CD4-positive, alpha-beta T cell (primary cell): ENCODE data around the gene CDK4. TPM values are rescaled to one million over a fixed set of nuclear protein-coding genes. Genes with fewer than 3 reads are reported as not detected.

Source experiments
- ATAC-seq: fragments of 200-7000 bp; cut with Tn5 transposase; one replicate; pipeline ENCODE4 v1.10.0; 2022; ENCODE audit warnings: mild to moderate bottlenecking; ENCODE audit not compliant: poor library complexity
- CTCF ChIA-PET: fragments of 350-600 bp; sonication (Branson Sonifier 250); formaldehyde crosslinking; loops from one replicate; lab custom pipeline; 2021; ENCODE audit warnings: antibody characterized with exemption, inconsistent platforms; lab: Charles Lee
- POLR2A ChIA-PET: fragments of 350-600 bp; sonication (Branson Sonifier 250); formaldehyde crosslinking; loops from one replicate; lab custom pipeline; 2021; ENCODE audit warnings: antibody characterized with exemption, inconsistent platforms; lab: Charles Lee
- DNase-seq, 14 experiments: peaks; one replicate each; pipeline ENCODE4 v3.0.0-alpha.2; 2013 to 2020; ENCODE audit warnings: mixed read lengths in 2 of 14
- H3K27ac ChIP-seq, 2 donors: one replicate each; pipeline versions ENCODE4 v1.5.1 to v1.7.0; 2013; ENCODE audit warnings: low read length in 2 of 2, low read depth in 1 of 2, mild to moderate bottlenecking in 1 of 2
- H3K27me3 ChIP-seq, 2 experiments: 1 replicate in 1 of 2; 2 replicates in 1 of 2; pipeline versions ENCODE4 v1.6.1 to v1.7.0; 2013; ENCODE audit warnings: low read length in 2 of 2, control low read depth in 1 of 2, mild to moderate bottlenecking in 1 of 2, moderate library complexity in 1 of 2; ENCODE audit not compliant: insufficient read depth in 2 of 2, control insufficient read depth in 1 of 2
- H3K36me3 ChIP-seq: one replicate; pipeline ENCODE4 v1.6.1; 2013; ENCODE audit warnings: low read length, control low read depth; ENCODE audit not compliant: insufficient read depth
- H3K4me1 ChIP-seq: one replicate; pipeline ENCODE4 v1.6.1; 2013; ENCODE audit warnings: low read length, control low read depth; ENCODE audit not compliant: insufficient read depth
- H3K4me3 ChIP-seq: one replicate; pipeline ENCODE4 v1.5.1; 2013; ENCODE audit warnings: mild to moderate bottlenecking, low read length, moderate library complexity
- H3K9me3 ChIP-seq, 2 experiments: 1 replicate in 1 of 2; 2 replicates in 1 of 2; pipeline versions ENCODE4 v1.6.1 to v1.7.0; 2013; ENCODE audit warnings: low read length in 2 of 2, mild to moderate bottlenecking in 2 of 2, control low read depth in 1 of 2, moderate library complexity in 1 of 2; ENCODE audit not compliant: control insufficient read depth in 1 of 2, insufficient read depth in 1 of 2
- H3K27ac Mint-ChIP-seq: one replicate; pipeline ENCODE4 v1.8.0; 2020; ENCODE audit warnings: mixed read lengths
- H3K27me3 Mint-ChIP-seq: one replicate; pipeline ENCODE4 v1.8.0; 2021; ENCODE audit warnings: mixed read lengths
- H3K36me3 Mint-ChIP-seq: one replicate; pipeline ENCODE4 v1.8.0; 2021; ENCODE audit warnings: low read depth, mixed read lengths
- H3K4me1 Mint-ChIP-seq: one replicate; pipeline ENCODE4 v1.8.0; 2021; ENCODE audit warnings: low read depth, mixed read lengths
- H3K4me3 Mint-ChIP-seq: one replicate; pipeline ENCODE4 v1.8.0; 2020; ENCODE audit warnings: mild to moderate bottlenecking, mixed read lengths
- H3K9me3 Mint-ChIP-seq: one replicate; pipeline ENCODE4 v1.8.0; 2020; ENCODE audit warnings: mixed read lengths
- intact Hi-C, 2 experiments: fragments of 100-400 bp; cut with DNase I in 1 of 2; cut with micrococcal nuclease in 1 of 2; formaldehyde crosslinking; loops; one replicate each; pipeline versions ENCODE4 v1.15.1 to v1.9.0; 2023 to 2025; cut with DNase I, micrococcal nuclease
- total RNA-seq, 174 experiments: library from RNA in 2 of 174; stranded (reverse) in 2 of 174; gene quantifications; one replicate each; pipeline ENCODE4 v1.2.3 and lab custom pipeline; 2021 to 2026
- TF ChIP-seq, protein P1 (sequence below): fragments of 200-600 bp; IDR thresholded peaks from one replicate; pipeline ENCODE4 v1.8.0; 2022; ENCODE audit warnings: antibody characterized with exemption, mild to moderate bottlenecking

The CDK4 gene
- total RNA-seq, 2 experiments from 2014 or later, result 8.7 to 10.8 TPM

DNA sequence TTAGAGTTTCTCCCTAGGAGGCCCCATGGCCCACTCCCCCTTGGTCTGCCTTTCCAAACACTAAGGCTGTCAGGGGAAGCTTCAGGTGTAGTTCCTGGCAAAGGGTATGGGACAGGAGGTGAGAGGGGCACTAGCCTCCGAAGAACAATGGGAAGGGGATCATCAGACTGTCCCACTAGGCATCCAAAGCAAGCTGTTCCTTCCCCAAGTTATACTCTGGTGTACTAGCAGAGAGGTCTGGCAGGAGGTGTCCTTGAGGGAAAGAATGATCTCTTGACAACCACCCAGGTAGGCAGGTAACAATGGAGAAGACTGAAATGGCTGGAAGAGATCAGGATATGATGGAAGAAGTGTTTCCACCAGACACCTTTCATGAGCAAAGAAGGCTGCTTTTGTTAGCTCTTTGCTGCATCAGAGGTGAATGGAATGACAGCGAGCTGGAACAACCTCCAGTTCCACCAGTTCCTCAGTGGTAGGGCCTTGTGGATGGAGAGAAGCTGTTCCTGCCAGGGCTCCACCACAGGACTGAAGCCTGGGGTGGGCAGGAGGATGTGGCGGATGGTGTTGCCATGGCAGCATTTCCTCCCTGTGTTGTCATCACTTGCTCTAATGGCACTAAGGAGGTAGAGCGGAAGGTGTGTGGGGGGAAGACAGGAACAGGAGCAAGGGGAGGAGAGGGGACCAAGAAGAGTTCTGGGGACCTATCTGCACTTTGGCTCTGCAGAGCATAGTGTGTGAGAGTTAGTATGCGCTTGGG lies 11.3 kb downstream of the CDK4 start:
- peaks cover 43% of the 10 kb centered on the region for H3K36me3 Mint-ChIP-seq
- Histone ChIP-seq H3K27me3 (no peaks in the 10 kb centered on the region), H3K27ac (peak overlapping the region; percentile 83 to 93), H3K4me1 (peaks cover 73% of the 10 kb centered on the region), H3K36me3 (peaks cover 36% of the 10 kb centered on the region), H3K9me3 (no peaks in the 10 kb centered on the region), H3K4me3 (peak overlapping the region; percentile 95)
- ChIA-PET POLR2A (interaction anchor here (0.8 to 2.6 kb wide), 19 partner anchors 9 to 282 kb away, joined by 3 to 26 read pairs (median 4); partner anchors contain the start of genes ATP23, B4GALNT1, CDK4 and DDIT3), CTCF (interaction anchor here (1.2 to 2.3 kb wide), 5 partner anchors 15 to 282 kb away, joined by 3 to 12 read pairs (median 6); partner anchors contain the start of genes B4GALNT1, GLI1 and MARCHF9)
- H3K9me3 Mint-ChIP-seq, result no peaks in the 10 kb centered on the region
- H3K27ac Mint-ChIP-seq, result peak overlapping the region; percentile 94
- H3K4me3 Mint-ChIP-seq, result peak overlapping the region; percentile 88
- no peaks in the 10 kb centered on the region for H3K27me3 Mint-ChIP-seq
- TF ChIP-seq, protein P1, sequence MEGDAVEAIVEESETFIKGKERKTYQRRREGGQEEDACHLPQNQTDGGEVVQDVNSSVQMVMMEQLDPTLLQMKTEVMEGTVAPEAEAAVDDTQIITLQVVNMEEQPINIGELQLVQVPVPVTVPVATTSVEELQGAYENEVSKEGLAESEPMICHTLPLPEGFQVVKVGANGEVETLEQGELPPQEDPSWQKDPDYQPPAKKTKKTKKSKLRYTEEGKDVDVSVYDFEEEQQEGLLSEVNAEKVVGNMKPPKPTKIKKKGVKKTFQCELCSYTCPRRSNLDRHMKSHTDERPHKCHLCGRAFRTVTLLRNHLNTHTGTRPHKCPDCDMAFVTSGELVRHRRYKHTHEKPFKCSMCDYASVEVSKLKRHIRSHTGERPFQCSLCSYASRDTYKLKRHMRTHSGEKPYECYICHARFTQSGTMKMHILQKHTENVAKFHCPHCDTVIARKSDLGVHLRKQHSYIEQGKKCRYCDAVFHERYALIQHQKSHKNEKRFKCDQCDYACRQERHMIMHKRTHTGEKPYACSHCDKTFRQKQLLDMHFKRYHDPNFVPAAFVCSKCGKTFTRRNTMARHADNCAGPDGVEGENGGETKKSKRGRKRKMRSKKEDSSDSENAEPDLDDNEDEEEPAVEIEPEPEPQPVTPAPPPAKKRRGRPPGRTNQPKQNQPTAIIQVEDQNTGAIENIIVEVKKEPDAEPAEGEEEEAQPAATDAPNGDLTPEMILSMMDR, result no peak
- ATAC-seq (peak; percentile 64), DNase-seq (peak; percentile 57 to 96 (median 76))
- intact Hi-C loops, result loop anchor here in 1 of 2 experiments (1.0 to 5.0 kb wide), 3 partner anchors 11 to 114 kb away; partner anchors contain the start of genes CDK4 and OS9
- peaks cover 64% of the 10 kb centered on the region for H3K4me1 Mint-ChIP-seq

GRCh38 chr12:57739914-57740538 lies 12.1 kb downstream of the CDK4 start:
- intact Hi-C loops, result loop anchor here (2.0 to 5.0 kb wide), 4 partner anchors 21 to 113 kb away; partner anchors contain the start of gene OS9 (in 1 of the 2)
- peak overlapping the region; percentile 95 for H3K4me3 ChIP-seq

DNA sequence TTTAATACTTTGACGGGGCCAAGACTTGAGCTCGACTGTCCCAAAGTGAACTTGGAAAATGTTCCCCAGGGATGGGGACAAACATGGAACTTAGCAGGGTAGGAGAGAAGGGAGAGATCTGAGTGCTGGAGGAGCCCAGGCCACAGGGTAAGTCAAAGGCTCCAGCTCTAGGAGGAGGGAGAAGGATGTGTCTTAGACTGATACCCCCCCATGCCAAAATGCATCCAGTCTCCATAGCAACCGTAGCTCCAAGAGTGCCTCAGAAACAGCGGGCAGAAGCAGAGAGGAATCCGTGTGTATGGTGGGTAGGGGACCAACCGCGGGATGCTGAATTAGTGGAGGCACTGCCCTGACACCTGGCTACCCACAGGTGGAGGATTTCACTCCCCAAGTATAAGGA lies 12.7 kb downstream of the CDK4 start:
- H3K4me1 ChIP-seq, result peaks cover 64% of the 10 kb centered on the region
- POLR2A ChIA-PET, result interaction anchor here (0.8 kb wide), 1 partner anchor 19 kb away, joined by 3 read pairs; no protein-coding TSS in a partner anchor
- Mint-ChIP-seq H3K4me3 (peak overlapping the region; percentile 50), H3K4me1 (peaks cover 64% of the 10 kb centered on the region), H3K27me3 (no peaks in the 10 kb centered on the region), H3K27ac (peak overlapping the region; percentile 94), H3K9me3 (no peaks in the 10 kb centered on the region), H3K36me3 (peaks cover 50% of the 10 kb centered on the region)
- DNase-seq (no peak), ATAC-seq (no peak)
- no peaks in the 10 kb centered on the region for H3K27me3 ChIP-seq
- peaks cover 50% of the 10 kb centered on the region for H3K36me3 ChIP-seq
- CTCF ChIA-PET, result no interaction called here
- peak overlapping the region in 1 of 2 donors; percentile 83 for H3K27ac ChIP-seq
- TF ChIP-seq, protein P1, result no peak
- no peaks in the 10 kb centered on the region for H3K9me3 ChIP-seq
- intact Hi-C loops, result loop anchor here in 1 of 2 experiments (2.0 to 5.0 kb wide), 2 partner anchors 21 to 42 kb away; no protein-coding TSS in a partner anchor
- H3K4me3 ChIP-seq, result no peak overlapping the region

More at GRCh38 chr12:57739914-57740538, 12.1 kb downstream of the CDK4 start:
- ATAC-seq (no peak), DNase-seq (no peak)
- no peaks in the 10 kb centered on the region for H3K9me3 ChIP-seq
- H3K27ac ChIP-seq, result peak overlapping the region; percentile 83 to 93
- POLR2A ChIA-PET, result interaction anchor here (0.8 to 2.6 kb wide), 7 partner anchors 15 to 281 kb away, joined by 3 to 26 read pairs (median 7); partner anchors contain the start of genes DDIT3, GLI1, MARCHF9 and OS9
- H3K27me3 ChIP-seq, result no peaks in the 10 kb centered on the region
- TF ChIP-seq, protein P1, result no peak
- peaks cover 44% of the 10 kb centered on the region for H3K36me3 ChIP-seq
- H3K4me3 Mint-ChIP-seq, result peak overlapping the region; percentile 50
- H3K9me3 Mint-ChIP-seq, result no peaks in the 10 kb centered on the region
- H3K36me3 Mint-ChIP-seq, result peaks cover 50% of the 10 kb centered on the region
- H3K4me1 Mint-ChIP-seq, result peaks cover 64% of the 10 kb centered on the region
- H3K27me3 Mint-ChIP-seq, result no peaks in the 10 kb centered on the region
- peaks cover 68% of the 10 kb centered on the region for H3K4me1 ChIP-seq
- CTCF ChIA-PET, result interaction anchor here (1.7 kb wide), 1 partner anchor 107 kb away, joined by 3 read pairs; the partner anchor contains the start of gene B4GALNT1
- peak overlapping the region; percentile 94 for H3K27ac Mint-ChIP-seq
